GM21786 (cell line): ENCODE data around the gene COL7A1.
"Not testable (repeated sequence)": the region's sequence is repeated elsewhere in the genome, so short reads cannot be mapped to it uniquely, and the experiment has no call there.

ENCODE experiments used
- ATAC-seq: cut with Tn5 transposase; IDR thresholded peaks from one replicate; pipeline ENCODE4 v1.9.1; 2021; ENCODE audit not compliant: unreplicated experiment

COL7A1 gene

DNA sequence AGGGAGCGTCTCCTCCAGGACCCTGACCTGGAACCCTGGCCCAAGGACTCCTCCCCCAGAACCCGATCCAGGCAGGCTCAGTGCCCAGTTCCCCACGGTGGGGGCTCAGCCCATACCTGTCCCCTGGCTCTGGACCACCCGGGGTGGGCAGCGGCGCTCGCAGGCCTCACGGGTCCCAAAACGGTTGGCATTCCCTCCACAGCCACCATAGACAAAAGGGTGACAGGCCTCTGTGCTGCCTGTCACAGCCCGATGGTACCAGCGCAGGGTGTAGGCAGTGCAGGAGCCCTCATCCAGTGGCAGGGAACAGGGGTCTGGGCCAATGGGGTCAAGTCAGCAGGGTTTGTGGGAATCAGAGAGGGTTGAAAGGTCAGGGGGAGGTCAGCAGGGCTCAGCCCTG is 30.5 kb downstream of the COL7A1 start:
- no peak for ATAC-seq

- no peak for ATAC-seq
Measured at GRCh38 chr3:48564022-48564421, 31.1 kb downstream of the COL7A1 start.

DNA sequence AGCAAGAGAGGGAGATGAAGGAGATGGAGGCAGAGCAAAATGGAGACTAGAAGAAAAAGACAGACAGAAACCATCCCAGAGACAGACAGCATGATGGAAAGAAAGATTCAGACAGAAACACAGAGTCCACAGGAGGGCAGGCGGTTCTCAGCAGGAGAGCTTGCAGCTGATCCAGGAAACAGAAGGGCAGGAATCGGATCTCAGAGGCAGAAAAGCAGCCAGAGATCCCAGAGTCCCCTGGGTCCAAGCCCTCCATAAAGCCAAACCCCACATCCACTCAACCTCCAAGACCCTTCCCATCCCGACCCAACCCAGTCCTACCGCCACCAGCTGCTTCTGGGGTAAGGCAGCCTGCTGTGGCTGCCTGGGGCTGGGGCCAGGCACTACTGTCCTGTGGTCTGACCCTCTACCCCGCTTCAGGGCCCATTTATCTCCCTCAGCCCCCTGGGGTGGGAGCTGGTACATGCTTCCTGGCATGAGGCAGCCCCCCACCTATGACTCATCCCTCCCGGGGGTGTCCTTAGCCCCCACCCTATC is 31.7 kb downstream of the COL7A1 start, which contains the start of gene UCN2:
TSS of gene UCN2 (minus strand) at position 400 of the 537 bp plus-strand sequence. CDS start 657 bp downstream, outside the sequence.
- ATAC-seq = no peak

DNA sequence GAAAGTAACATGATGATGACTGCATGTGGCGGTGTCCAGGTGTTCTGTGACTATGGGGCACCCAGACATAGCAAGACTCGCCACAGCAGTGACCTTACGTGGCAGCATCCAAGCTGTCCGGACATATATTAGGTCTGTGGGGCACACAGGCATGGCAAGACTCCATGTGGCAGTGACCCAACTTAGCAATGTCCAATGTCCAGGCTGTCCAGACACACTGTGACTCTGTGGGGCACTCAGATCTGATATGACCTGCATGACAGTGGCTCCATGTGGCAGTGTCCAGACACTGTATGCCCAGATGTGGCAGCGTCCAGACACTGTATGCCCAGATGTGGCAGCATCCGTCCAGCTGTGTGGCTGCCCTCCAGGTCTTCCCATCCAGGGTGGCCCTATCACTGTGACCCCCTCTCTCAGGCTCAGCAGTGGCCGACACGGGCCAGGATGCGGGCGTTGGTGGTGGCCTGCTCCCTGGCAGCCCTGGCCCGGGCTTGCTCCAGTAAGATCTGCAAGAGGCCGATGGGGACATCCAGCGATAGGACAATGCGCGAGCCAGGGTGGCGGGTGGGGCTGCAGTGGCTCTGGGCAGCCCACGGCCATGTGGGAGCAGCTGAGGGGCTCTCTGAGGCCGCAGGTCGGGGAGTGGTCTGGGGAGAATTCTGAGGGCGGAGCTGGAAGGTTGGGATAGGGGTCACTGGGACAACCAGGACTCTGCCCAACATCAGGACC is 32.6 kb downstream of the COL7A1 start:
- ATAC-seq = no peak

DNA sequence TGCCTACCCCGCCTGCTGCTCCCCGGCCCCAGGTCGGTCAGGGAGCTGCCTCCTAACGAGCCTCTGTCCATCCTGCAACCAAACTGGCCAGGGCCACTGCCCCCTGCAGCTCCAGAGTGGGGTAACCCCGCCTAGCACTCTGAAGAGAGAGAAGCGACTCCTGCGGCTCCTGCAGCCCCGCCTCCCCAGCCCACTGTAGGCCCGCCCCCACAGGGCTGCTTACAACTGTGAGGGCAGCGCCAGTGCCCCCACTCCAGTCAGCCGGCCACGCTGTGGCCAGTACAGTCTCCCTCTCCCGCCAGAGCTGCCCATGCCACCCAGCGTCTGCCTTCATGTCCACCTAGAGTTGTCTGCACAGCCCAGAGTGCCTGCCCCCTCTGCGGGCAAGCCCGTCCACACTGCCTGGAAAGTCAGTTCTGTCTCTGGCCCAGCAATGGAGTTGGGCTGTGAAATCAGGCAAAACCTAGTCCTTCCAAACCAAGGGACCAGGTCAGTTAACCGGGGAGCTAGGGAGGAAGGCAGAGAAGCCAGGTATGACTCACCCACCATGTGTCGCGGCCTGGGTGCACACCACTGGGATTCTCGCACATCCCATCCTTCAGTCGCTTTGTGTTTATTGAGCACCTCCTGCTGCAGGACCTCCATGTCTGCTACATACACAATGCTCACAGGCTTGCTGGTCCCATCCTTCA is 33.9 kb downstream of the COL7A1 start:
- ATAC-seq = no peak

- no peak for ATAC-seq
Measured at GRCh38 chr3:48560648-48561018, 34.5 kb downstream of the COL7A1 start.

DNA sequence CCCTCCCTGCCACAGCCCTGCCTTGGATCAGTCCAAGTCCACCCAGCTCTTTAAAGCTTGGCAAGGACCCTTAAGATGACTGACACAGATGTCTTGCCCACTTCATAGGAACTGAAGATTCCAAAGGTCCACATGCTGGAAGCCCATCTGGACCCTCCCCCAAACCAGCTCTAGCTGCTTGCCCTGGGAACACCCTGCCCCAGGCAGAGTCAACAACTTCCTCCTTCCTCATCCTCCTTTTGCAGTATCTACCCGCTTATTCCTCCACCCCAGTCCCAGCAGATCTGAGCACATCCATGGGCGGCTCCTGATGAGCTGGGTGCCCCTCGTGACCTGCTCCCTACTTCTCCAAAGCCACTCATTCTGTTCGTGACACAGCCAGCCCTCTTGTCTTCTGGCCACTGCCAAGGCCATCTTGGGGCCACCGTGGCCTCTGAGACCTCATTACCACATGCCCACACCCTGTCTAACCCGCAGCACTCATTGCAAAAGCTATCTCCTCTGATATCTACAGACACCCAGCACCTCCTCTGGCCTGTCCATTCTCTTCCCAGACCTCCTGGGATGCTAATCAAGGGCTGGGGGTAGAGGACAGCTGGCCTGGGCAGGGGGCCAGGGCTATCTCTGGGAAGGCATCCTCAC is 36.5 kb downstream of the COL7A1 start:
- ATAC-seq = no peak

- ATAC-seq = peak; percentile 77
Measured at GRCh38 chr3:48556796-48557626, 38.1 kb downstream of the COL7A1 start, which contains the start of gene PFKFB4. PFKFB4 (minus strand) TSS chr3:48556803; CDS start chr3:48556777, 26 bp downstream.

DNA sequence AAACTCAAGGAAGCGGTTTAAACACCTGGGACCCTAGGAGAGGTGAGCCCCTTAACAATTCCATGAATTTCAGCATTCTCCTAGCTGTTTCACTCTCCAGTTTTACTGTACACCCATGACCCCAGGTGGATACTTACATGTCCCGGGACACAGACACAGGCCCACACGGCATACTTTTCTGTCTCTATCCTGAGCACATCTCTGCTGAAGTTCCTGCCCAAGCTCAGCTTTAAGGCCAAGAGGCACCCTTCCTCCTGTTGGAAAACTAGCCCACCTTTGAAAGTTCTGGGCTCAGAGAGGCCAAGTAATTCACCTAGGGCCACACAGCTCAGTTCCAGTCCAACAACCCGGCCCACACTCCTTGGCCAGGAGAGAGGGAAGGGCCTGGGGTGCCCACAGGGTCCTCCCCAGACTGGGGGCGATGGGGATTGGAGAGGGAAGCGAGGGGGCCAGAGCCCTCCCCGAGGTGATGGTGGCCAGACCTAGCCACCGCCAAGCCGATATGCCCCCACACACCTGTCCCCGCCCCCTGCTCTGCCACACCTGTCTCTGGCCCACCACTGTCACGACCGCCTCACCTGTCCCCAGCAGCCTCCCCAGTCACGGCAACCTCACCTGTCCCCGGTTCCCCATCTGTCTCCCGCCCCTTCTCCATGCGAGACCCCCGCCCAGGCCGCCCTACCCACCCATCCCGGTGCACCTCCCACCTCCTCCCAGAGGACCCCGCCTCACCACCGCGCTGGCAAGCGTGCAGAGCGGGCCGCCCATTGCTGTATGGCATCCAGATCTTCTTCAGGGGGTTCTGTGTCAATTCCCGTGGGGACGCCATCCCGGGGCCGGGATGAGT is 39.0 kb downstream of the COL7A1 start:
- ATAC-seq = no peak

- no peak for ATAC-seq
Measured at GRCh38 chr3:48555231-48555948, 39.7 kb downstream of the COL7A1 start.

DNA sequence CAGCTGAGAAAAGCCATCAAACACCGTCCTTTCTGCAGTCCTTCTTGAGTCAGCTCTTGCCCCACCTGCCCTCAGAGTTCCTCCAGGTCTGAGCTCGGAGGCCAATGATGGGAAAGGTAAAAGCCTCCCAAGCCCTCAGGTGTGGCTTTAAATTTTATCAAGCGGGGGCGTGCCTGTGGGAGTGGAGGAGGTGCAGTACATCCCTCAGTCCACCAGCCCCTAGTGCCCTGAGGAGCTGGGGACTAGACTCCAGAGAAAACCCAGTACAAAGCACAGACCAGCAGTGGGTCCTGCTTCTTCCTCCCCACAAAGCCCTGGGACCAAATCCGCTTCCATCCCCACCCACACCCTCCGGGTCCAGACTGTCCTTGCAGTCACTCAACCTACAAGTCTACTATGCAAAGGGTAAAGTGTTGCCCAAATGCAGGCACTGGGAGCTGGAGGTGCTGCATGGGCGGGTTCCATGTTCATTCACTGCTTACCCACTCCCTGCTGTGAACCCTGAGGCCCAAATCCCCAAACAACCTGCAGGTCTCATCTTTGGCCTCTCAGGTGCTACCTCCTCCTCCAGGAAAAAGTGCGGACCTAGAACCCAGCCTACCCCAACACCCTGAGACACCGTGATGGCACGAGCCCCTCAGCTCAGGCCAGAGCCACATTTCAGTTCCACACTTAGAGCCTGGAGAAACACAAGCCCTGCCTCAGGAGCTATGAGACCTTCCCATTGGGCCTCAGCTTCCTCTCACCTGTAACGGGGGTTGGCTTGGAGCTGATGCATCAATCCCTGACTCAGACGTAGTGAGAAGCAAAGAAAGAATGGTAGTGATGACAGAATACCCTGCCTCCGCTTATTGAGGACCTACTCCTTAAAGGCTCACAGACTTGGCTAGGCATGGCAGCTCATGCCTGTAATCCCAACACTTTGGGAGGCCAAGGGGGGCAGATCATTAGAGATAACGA is 41.0 kb downstream of the COL7A1 start:
- no peak for ATAC-seq

DNA sequence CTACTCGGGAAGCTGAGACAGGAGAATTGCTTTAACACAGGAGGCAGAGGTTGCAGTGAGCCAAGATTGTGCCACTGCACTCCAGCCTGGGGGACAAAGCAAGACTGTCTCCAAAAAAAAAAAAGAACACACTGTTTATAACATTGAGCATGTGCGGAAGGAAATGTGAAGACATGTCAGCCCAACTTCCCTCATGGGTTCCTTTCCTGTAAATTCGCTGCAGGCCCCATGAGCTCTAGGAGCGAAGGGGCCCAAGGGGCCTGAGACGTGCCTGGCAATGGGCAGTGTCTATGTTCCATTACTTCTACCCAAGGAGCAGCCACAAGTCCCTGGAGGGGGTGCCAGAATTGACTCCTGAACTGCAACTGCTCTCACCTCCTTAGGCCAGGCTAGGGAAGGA is 41.8 kb downstream of the COL7A1 start:
- no peak for ATAC-seq

- ATAC-seq = no peak
Measured at GRCh38 chr3:48552111-48552951, 42.8 kb downstream of the COL7A1 start.

DNA sequence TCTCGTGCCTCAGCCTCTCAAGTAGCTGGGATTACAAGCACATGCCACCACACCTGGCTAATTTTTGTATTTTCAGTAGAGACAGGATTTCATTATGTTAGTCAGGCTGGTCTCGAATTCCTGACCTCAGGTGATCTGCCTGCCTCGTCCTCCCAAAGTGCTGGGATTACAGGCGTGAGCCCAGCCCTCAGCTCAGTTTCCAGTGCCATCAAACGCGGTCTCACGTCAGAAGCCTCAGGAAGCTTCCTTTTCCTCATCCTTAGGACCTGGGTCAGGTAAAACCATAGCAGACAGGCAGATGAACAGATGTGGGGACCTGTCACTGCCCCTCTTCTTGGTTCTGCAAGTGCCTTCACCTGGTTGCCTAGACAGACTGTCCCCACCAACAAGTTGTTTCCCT is 43.5 kb downstream of the COL7A1 start:
- ATAC-seq = not testable (repeated sequence)

DNA sequence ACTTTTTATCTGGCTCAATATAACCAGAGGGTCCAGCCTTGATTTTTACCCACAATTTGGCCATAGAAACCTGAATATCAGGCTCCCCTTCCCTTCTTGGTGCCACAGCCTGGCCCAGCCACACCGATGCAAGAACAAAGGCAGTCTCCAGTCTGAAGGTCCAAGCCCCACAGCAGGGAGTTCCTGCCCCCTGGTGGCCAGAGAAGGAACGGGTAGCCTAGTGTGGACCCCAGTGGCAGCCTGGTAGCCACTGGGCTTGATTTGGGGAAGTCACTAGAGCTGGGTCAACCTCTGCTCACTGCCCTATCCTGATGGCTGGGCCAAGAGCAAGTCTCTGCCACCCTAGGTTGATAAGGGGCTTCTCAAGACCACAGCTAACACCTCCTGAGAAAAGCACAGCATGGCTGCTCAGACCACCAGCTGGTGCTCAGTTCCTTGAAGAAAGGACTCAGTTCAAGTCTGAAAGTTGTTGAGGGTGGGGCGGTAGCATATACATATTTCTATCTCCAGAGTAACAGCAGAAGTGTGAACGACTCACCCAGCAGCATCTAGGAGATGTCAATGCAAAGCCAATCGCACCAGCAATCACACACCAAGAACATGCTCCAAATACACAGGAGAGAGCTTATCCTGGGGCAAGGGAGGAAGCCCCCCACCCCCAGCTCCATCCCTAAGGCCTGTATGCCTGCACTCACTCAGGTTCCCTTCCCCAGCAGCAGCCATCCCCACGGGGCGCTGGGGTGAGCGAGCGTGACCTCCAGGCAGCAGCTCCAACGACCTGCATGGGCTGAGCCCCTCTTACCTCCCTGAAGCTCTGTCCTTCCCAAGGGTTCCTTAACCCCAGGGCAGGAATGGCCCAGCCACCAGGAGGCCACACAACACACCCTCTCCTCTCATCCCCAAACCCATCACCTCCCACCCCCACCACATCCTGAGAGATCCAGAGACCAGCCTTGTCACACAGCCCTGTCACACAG is 46.1 kb downstream of the COL7A1 start:
- ATAC-seq = no peak

GRCh38 chr3:48548126-48548525 is 47.0 kb downstream of the COL7A1 start:
- no peak for ATAC-seq
